Lung (tissue), 12 donors: ENCODE data around the gene ZPR1. TPM values are rescaled to one million over a fixed set of nuclear protein-coding genes. Genes with fewer than 3 reads are reported as not detected.
A peak's percentile ranks its signal among the peaks of the same experiment; 100 is the strongest.

Experiments
- ATAC-seq: fragments of 200-7000 bp; cut with Tn5 transposase; one replicate; pipeline ENCODE4 v1.9.1; 2020; ENCODE audit warnings: moderate number of reproducible peaks; ENCODE audit not compliant: insufficient read depth, low FRiP score
- DNase-seq, 3 donors: peaks; one replicate each; pipeline ENCODE4 v3.0.0-alpha.2; 2013 to 2017
- H3K27ac ChIP-seq, 2 donors: one replicate each; pipeline ENCODE4 v1.5.1; 2013; ENCODE audit warnings: mild to moderate bottlenecking in 2 of 2, moderate library complexity in 2 of 2, control low read depth in 1 of 2, inconsistent platforms in 1 of 2, low read depth in 1 of 2, low read length in 1 of 2
- H3K27me3 ChIP-seq, 3 donors: one replicate each; pipeline ENCODE4 v1.5.1; 2013; ENCODE audit warnings: low read length in 2 of 3; ENCODE audit not compliant: control insufficient read depth in 3 of 3, insufficient read depth in 3 of 3
- H3K36me3 ChIP-seq, 4 donors: one replicate each; pipeline ENCODE4 v1.5.1; 2013; ENCODE audit warnings: low read length in 4 of 4, mild to moderate bottlenecking in 1 of 4, moderate library complexity in 1 of 4; ENCODE audit not compliant: control insufficient read depth in 4 of 4, insufficient read depth in 4 of 4
- H3K4me1 ChIP-seq, 5 donors: one replicate each; pipeline ENCODE4 v1.5.1; 2013; ENCODE audit warnings: low read length in 5 of 5, mild to moderate bottlenecking in 2 of 5, moderate library complexity in 1 of 5; ENCODE audit not compliant: control insufficient read depth in 5 of 5, insufficient read depth in 5 of 5
- H3K4me3 ChIP-seq: one replicate; pipeline ENCODE4 v1.5.1; 2013; ENCODE audit warnings: mild to moderate bottlenecking, control low read depth, moderate library complexity
- H3K9ac ChIP-seq, 2 donors: one replicate each; pipeline ENCODE4 v1.5.1; 2013; ENCODE audit warnings: low read length in 2 of 2, control low read depth in 1 of 2; ENCODE audit not compliant: insufficient read depth in 1 of 2
- H3K9me3 ChIP-seq, 4 donors: one replicate each; pipeline ENCODE4 v1.5.1; 2013; ENCODE audit warnings: low read length in 3 of 4, mild to moderate bottlenecking in 1 of 4, moderate library complexity in 1 of 4; ENCODE audit not compliant: control insufficient read depth in 4 of 4, insufficient read depth in 3 of 4
- CTCF ChIP-seq: IDR thresholded peaks from 2 replicates; pipeline ENCODE4 v1.5.1; 2012; ENCODE audit warnings: mild to moderate bottlenecking; ENCODE audit errors: control extremely low read depth, extremely low read depth
- WGBS, 2 donors: extraction: QIAGEN DNeasy Blood & Tissue Kit; methylation state at CpG; one replicate each; pipeline ENCODE4 v1.1.7; 2013; 5-methylcytosine and 5-hydroxymethylcytosine counted together
- polyA plus RNA-seq, 2 donors: library from polyadenylated mRNA; stranded (reverse); fragments of 200-250 nt; gene quantifications; one replicate each; pipeline ENCODE4 v1.2.1, GENCODE V29; 2013
- total RNA-seq, 2 donors: library from RNA; depleted of rRNA in 1 of 2; stranded (reverse); fragments of >200 nt in 1 of 2; gene quantifications; one replicate each; pipeline ENCODE4 v1.2.1, GENCODE V29; 2014 to 2021
- donor health status: control.
- donor health status: control.
- donor health status: Bipolar disorder and iron deficiency.
- donor health status: healthy.
- donor health status: DM: yes; HTN: yes; CAD: no.

The ZPR1 gene
- total and polyA plus RNA-seq, 4 donors: 19.4 to 50.9 (median 34.5) TPM

GRCh38 chr11:116791813-116792143 is 4.0 kb upstream of the ZPR1 start, which contains the start of gene APOA5:
Gene APOA5, minus strand, starts transcription at chr11:116791879. Its CDS starts 19 bp downstream, at chr11:116791860.
- no peak within 1 kb of the TSS for H3K4me3 ChIP-seq
- TF ChIP-seq CTCF: no peak
- no peak within 1 kb of the TSS for H3K9ac ChIP-seq
- H3K36me3 ChIP-seq: no peaks in the 10 kb centered on the region
- peaks cover 3 to 28% (median 7%) of the 10 kb centered on the region in 5 donors for H3K4me1 ChIP-seq
- peaks cover 0 to 2% (median 0%) of the 10 kb centered on the region in 3 donors for H3K27me3 ChIP-seq
- DNase-seq (no peak), ATAC-seq (no peak)
- no peak within 1 kb of the TSS for H3K27ac ChIP-seq
- WGBS, 2 donors: 91 to 93% methylated on average over 7 of the region's 7 CpGs
- no peaks in the 10 kb centered on the region for H3K9me3 ChIP-seq

DNA sequence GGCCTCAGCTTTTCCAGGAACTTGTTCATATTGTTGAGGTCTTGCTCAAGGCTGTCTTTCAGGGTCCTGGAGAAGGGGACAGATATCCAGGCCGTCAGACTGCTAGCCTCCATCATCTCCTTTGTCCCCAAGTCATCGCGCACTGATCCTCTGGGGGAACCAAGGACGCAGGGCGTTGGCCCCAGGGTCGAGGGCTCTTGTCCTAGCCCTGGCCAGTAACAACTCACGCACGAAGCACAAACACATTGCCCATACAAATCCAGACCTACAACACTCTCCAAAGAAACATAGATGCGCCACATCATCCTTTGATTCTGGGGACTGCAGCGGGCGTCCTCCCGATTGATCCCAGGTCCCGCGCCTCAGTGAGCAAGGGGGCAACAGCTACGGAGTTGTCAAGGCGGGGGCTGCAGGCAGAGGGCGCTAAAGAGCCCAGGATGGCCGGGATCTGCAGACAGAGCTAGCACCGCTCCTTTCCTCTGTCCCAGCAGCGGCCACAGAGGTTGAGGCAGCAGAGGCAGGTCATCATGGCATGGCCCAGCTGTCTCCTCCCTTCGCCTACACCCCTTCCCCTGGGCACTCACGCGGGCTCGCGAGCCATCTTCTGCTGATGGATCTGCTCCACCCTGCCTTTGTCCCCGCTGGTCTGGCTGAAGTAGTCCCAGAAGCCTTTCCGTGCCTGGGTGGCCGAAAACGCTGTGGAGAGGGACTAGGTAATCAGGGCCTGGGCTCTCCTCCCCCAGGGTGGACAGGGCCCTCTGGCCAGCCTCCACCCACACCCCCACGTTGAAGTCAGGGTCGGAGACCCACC is 3.4 kb upstream of the ZPR1 start:
- no peak overlapping the region for H3K4me3 ChIP-seq
- H3K9ac ChIP-seq: no peak overlapping the region
- ATAC-seq: peak; percentile 42

DNA sequence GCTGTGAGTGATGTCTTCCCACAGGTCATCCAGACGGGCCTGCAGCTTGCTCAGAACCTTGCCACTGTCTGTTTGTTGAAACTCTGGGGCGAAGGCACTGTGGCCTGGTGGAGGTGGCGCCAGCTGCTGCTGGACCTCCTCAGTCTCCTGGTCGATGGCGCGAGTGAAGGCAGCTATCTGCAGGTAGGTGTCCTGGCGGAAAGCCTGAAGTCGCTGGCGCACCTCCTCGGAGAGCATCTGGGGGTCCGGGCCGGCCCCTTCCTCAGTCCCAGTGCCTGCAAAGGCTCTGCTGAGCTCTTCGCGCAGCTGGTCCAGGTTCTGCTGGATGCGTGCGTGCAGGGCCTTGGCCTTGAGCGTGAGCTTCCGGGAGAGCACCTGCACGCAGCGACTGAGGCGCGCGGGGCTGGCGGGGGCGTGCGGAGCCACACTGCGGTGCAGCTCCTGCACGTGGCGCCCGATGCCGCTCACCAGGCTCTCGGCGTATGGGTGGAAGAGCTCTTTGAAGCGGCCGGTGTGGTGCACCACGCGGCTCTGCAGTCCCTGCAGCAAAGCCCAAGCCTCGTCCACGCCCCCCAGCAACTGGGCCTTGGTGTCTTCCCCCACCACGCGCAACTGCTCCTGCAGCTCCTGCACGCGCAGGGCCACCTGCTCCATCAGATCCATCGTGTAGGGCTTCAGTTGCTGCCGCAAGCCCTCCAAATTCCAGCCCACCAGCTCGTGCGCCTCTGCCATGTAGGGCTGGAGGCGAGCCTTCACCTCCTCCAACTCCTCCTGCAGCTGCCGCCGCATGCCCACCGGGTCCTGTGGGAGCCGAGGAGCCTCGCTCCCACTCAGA is 2.6 kb upstream of the ZPR1 start:
- Histone ChIP-seq H3K9ac (no peak overlapping the region), H3K4me1 (peaks cover 5 to 30% (median 9%) of the 10 kb centered on the region in 5 donors), H3K27ac (no peak overlapping the region), H3K4me3 (no peak overlapping the region), H3K9me3 (no peaks in the 10 kb centered on the region), H3K27me3 (no peaks in the 10 kb centered on the region), H3K36me3 (peaks cover 7 to 13% (median 8%) of the 10 kb centered on the region in 4 donors)
- no peak for TF ChIP-seq CTCF
- ATAC-seq: no peak
- no peak for DNase-seq
- WGBS, 2 donors: 89 to 91% methylated on average over 53 of the region's 53 CpGs

More for the DNA sequence above, 3.4 kb upstream of the ZPR1 start:
- 23 to 27% methylated on average over 31 of the region's 31 CpGs for WGBS, 2 donors
- peak; percentile 77 to 88 (median 84) for DNase-seq
- Histone ChIP-seq H3K36me3 (peaks cover 1 to 5% (median 3%) of the 10 kb centered on the region in 4 donors), H3K9me3 (no peaks in the 10 kb centered on the region), H3K27me3 (peaks cover 0 to 2% (median 0%) of the 10 kb centered on the region in 3 donors), H3K4me1 (peaks cover 5 to 30% (median 9%) of the 10 kb centered on the region in 5 donors), H3K27ac (no peak overlapping the region)
- TF ChIP-seq CTCF: peak; percentile 90
